SU-DHL-6 (cell line): Measurements from ENCODE around the gene PGLYRP1.

Experiments used
- H2AFZ ChIP-seq: fragments of 200-600 bp; sonication (generic); 2 replicates; pipeline ENCODE4 v1.6.1; 2014; ENCODE audit warnings: low read depth, mild to moderate bottlenecking, moderate library complexity, mixed read lengths, antibody characterized with exemption, low read length; ENCODE audit not compliant: severe bottlenecking
- H3F3A ChIP-seq: fragments of 200-600 bp; shearing (Covaris generic); 2 replicates; pipeline ENCODE4 v1.6.0; 2016; ENCODE audit warnings: antibody characterized with exemption, mild to moderate bottlenecking; ENCODE audit not compliant: insufficient read depth
- H3K27ac ChIP-seq: fragments of 200-600 bp; sonication (generic); 2 replicates; pipeline ENCODE4 v1.5.1; 2016; ENCODE audit warnings: low read depth, mild to moderate bottlenecking, low read length, moderate library complexity, mixed read lengths
- H3K27me3 ChIP-seq: fragments of 200-600 bp; sonication (generic), shearing (Covaris generic); 2 replicates; pipeline ENCODE4 v1.6.0; 2014; ENCODE audit warnings: mild to moderate bottlenecking, low read length
- H3K36me3 ChIP-seq: fragments of 200-600 bp; sonication (generic); 2 replicates; pipeline ENCODE4 v1.6.1; 2014; ENCODE audit warnings: mild to moderate bottlenecking, low read length, mixed read lengths
- H3K4me2 ChIP-seq: fragments of 300-600, 200-600 bp; shearing (Covaris generic), sonication (generic); 2 replicates; pipeline ENCODE4 v1.6.0; 2014; ENCODE audit warnings: low read length, low read depth, mild to moderate bottlenecking; ENCODE audit not compliant: poor library complexity, severe bottlenecking
- H3K4me3 ChIP-seq: fragments of 200-600 bp; sonication (generic); 2 replicates; pipeline ENCODE4 v1.5.1; 2014; ENCODE audit warnings: antibody characterized with exemption, low read length, mild to moderate bottlenecking, mixed read lengths; ENCODE audit not compliant: insufficient read depth, poor library complexity, severe bottlenecking
- H3K79me2 ChIP-seq: fragments of 200-600 bp; sonication (generic); 2 replicates; pipeline ENCODE4 v1.6.1; 2014; ENCODE audit warnings: mild to moderate bottlenecking, low read length, moderate library complexity; ENCODE audit not compliant: insufficient read depth
- H3K9ac ChIP-seq: fragments of 200-600 bp; sonication (generic); 2 replicates; pipeline ENCODE4 v1.7.0; 2014; ENCODE audit warnings: mild to moderate bottlenecking, low read length
- H3K9me2 ChIP-seq: fragments of 200-600 bp; sonication (generic); replicated peaks from 2 replicates; pipeline ENCODE4 v1.6.1; 2014; ENCODE audit warnings: low read length; ENCODE audit not compliant: insufficient read depth
- H3K9me3 ChIP-seq: fragments of 200-600 bp; sonication (generic); 2 replicates; pipeline ENCODE4 v1.6.1; 2014; ENCODE audit warnings: low read length, mixed read lengths; ENCODE audit not compliant: insufficient read depth
- H4K20me1 ChIP-seq: fragments of 200-600 bp; sonication (generic); 2 replicates; pipeline ENCODE4 v1.6.1; 2014; ENCODE audit warnings: low read depth, mild to moderate bottlenecking, antibody characterized with exemption, low read length, moderate library complexity, mixed read lengths
- CTCF ChIP-seq: fragments of 200-600 bp; sonication (generic); IDR thresholded peaks from one replicate; pipeline ENCODE4 v1.5.1; 2017; ENCODE audit warnings: antibody characterized with exemption, mild to moderate bottlenecking, low read length, moderate library complexity; ENCODE audit not compliant: insufficient read depth, poor library complexity, severe bottlenecking
- EZH2phosphoT487 ChIP-seq: fragments of 200-600 bp; sonication (generic), shearing (Covaris generic); conservative IDR thresholded peaks from 2 replicates; pipeline ENCODE4 v1.6.1; 2018; ENCODE audit warnings: mild to moderate bottlenecking, antibody characterized with exemption, low read length, moderate library complexity, mixed read lengths

The PGLYRP1 gene

GRCh38 chr19:45975306-45976070 is 47.4 kb downstream of the PGLYRP1 start:
- TF ChIP-seq CTCF (no peak), EZH2phosphoT487 (no peak)
- Histone ChIP-seq H3K36me3 (no peaks in the 10 kb centered on the region), H3F3A (no peaks in the 10 kb centered on the region), H3K27me3 (no peaks in the 10 kb centered on the region), H3K4me2 (no peak overlapping the region), H3K9me2 (no peaks in the 10 kb centered on the region), H3K9ac (no peak overlapping the region), H2AFZ (no peak overlapping the region), H3K79me2 (no peaks in the 10 kb centered on the region), H4K20me1 (no peaks in the 10 kb centered on the region), H3K9me3 (no peaks in the 10 kb centered on the region), H3K4me3 (no peak overlapping the region), H3K27ac (no peak overlapping the region)

GRCh38 chr19:45973553-45974338 is 49.1 kb downstream of the PGLYRP1 start, which contains the start of gene NOVA2:
Gene NOVA2 (minus strand): TSS chr19:45973865. CDS start chr19:45973351, 514 bp downstream.
- H3K9ac ChIP-seq, result no peak within 1 kb of the TSS

GRCh38 chr19:45972947-45973540 is 49.8 kb downstream of the PGLYRP1 start:
- Histone ChIP-seq H3K27ac (no peak overlapping the region), H3K4me3 (no peak overlapping the region), H3K9me2 (no peaks in the 10 kb centered on the region), H3K9me3 (no peaks in the 10 kb centered on the region), H4K20me1 (no peaks in the 10 kb centered on the region), H3K9ac (no peak overlapping the region), H3K4me2 (no peak overlapping the region), H3K79me2 (no peaks in the 10 kb centered on the region), H2AFZ (no peak overlapping the region), H3F3A (no peaks in the 10 kb centered on the region), H3K36me3 (no peaks in the 10 kb centered on the region), H3K27me3 (no peaks in the 10 kb centered on the region)
- TF ChIP-seq CTCF, result no peak

More at GRCh38 chr19:45973553-45974338, 49.1 kb downstream of the PGLYRP1 start, which contains the start of gene NOVA2:
- no peaks in the 10 kb centered on the region for H3K9me3 ChIP-seq
- H3K36me3 ChIP-seq, result no peaks in the 10 kb centered on the region
- no peaks in the 10 kb centered on the region for H4K20me1 ChIP-seq
- no peak within 1 kb of the TSS for H3K4me2 ChIP-seq
- H3K27me3 ChIP-seq, result no peaks in the 10 kb centered on the region
- H3F3A ChIP-seq, result no peaks in the 10 kb centered on the region
- H3K9me2 ChIP-seq, result no peaks in the 10 kb centered on the region
- no peak for TF ChIP-seq EZH2phosphoT487
- TF ChIP-seq CTCF, result no peak
- H2AFZ ChIP-seq, result no peak within 1 kb of the TSS
- H3K4me3 ChIP-seq, result no peak within 1 kb of the TSS
- no peak within 1 kb of the TSS for H3K27ac ChIP-seq
- H3K79me2 ChIP-seq, result no peaks in the 10 kb centered on the region
